Panc1 (cell line): Measurements from ENCODE around the gene ATP1B2.

ENCODE experiments used
- POLR2AphosphoS5 ChIP-seq: IDR thresholded peaks from 2 replicates; pipeline ENCODE4 v1.6.1; 2012; ENCODE audit warnings: mild to moderate bottlenecking, low read depth, low read length, moderate library complexity
- TF ChIP-seq, protein P1 (sequence below): fragments of 450-650 bp; IDR thresholded peaks from 2 replicates; pipeline ENCODE4 v1.5.1; 2017; ENCODE audit warnings: mild to moderate bottlenecking

- TF ChIP-seq, protein P1, sequence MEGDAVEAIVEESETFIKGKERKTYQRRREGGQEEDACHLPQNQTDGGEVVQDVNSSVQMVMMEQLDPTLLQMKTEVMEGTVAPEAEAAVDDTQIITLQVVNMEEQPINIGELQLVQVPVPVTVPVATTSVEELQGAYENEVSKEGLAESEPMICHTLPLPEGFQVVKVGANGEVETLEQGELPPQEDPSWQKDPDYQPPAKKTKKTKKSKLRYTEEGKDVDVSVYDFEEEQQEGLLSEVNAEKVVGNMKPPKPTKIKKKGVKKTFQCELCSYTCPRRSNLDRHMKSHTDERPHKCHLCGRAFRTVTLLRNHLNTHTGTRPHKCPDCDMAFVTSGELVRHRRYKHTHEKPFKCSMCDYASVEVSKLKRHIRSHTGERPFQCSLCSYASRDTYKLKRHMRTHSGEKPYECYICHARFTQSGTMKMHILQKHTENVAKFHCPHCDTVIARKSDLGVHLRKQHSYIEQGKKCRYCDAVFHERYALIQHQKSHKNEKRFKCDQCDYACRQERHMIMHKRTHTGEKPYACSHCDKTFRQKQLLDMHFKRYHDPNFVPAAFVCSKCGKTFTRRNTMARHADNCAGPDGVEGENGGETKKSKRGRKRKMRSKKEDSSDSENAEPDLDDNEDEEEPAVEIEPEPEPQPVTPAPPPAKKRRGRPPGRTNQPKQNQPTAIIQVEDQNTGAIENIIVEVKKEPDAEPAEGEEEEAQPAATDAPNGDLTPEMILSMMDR = no peak
- no peak for TF ChIP-seq POLR2AphosphoS5
These were observed 54.8 kb downstream of the ATP1B2 start for GRCh38 chr17:7705269-7706255.
